Ectodermal cell (in vitro differentiated cells): ENCODE measurements around the gene PRKCH.
"Not testable (repeated sequence)": the region's sequence is repeated elsewhere in the genome, so short reads cannot be mapped to it uniquely, and the experiment has no call there.

Experiments
- H3K27ac ChIP-seq: 2 replicates; pipeline ENCODE4 v1.7.0; 2013; ENCODE audit warnings: mild to moderate bottlenecking, low read depth, low read length; ENCODE audit not compliant: insufficient read depth, poor library complexity, severe bottlenecking
- H3K27me3 ChIP-seq: 2 replicates; pipeline ENCODE4 v1.7.0; 2013; ENCODE audit warnings: mild to moderate bottlenecking, low read length; ENCODE audit not compliant: insufficient read depth, control insufficient read depth, poor library complexity, severe bottlenecking
- H3K36me3 ChIP-seq: one replicate; pipeline ENCODE4 v1.7.0; 2013; ENCODE audit warnings: low read length; ENCODE audit not compliant: control insufficient read depth, insufficient read depth
- H3K4me1 ChIP-seq: one replicate; pipeline ENCODE4 v1.7.0; 2013; ENCODE audit warnings: low read length; ENCODE audit not compliant: control insufficient read depth, insufficient read depth
- H3K4me3 ChIP-seq: 2 replicates; pipeline ENCODE4 v1.7.0; 2013; ENCODE audit warnings: low read depth, low read length, control low read depth; ENCODE audit not compliant: insufficient read depth
- H3K9me3 ChIP-seq: 2 replicates; pipeline ENCODE4 v1.7.0; 2013; ENCODE audit warnings: mild to moderate bottlenecking, low read length, moderate library complexity; ENCODE audit not compliant: control insufficient read depth
- WGBS, 2 experiments: methylation state at CpG; one replicate each; pipeline ENCODE4 v1.1.7; 2013; ENCODE audit warnings: missing lambda C conversion rate in 2 of 2; 5-methylcytosine and 5-hydroxymethylcytosine counted together

Gene PRKCH

DNA sequence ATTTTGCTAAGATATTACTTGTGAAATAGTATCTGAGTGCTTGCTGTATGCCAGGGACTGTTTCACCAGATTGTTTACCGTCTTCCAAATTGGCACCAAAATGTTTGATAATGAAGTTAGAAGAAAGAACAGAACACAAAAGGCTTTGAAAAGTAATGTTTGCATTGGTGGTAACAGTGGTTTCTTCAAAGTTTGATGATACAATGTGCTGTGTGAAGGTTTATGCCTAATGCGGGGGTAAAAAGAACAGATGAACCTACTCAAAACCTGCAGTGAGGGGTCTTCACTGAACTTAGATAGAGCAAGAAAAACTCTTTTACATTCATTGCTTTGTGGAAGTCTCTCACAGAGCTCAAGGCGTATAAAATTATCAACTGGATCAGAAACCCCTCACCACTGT lies 76.2 kb downstream of the PRKCH start:
- H3K27ac ChIP-seq = no peak overlapping the region
- no peaks in the 10 kb centered on the region for H3K9me3 ChIP-seq
- no peaks in the 10 kb centered on the region for H3K36me3 ChIP-seq
- H3K27me3 ChIP-seq = no peaks in the 10 kb centered on the region
- no peaks in the 10 kb centered on the region for H3K4me1 ChIP-seq
- WGBS, 2 experiments = 88 to 96% methylated on average over 3 of the region's 3 CpGs
- H3K4me3 ChIP-seq = no peak overlapping the region

DNA sequence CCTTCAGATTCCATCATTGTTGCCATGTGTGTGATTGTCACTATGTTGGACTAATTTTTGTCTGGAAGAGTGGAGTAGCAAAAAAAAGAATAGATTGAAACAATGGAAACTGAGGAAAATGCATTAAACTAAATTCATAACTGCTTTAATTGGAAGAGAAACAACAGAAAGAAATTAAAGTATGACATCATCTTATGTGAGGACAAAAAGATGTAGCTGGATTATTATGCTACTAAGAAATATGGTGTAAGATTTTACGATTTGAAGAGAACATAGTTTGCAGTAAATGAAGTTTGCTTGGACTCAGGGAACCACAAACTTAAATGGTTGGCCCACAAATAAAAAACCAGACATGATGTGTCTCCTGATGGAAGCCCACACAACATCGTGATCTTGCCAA lies 76.8 kb downstream of the PRKCH start:
- Histone ChIP-seq H3K27me3 (no peaks in the 10 kb centered on the region), H3K27ac (no peak overlapping the region)
- 92 to 94% methylated on average over 2 of the region's 2 CpGs for WGBS, 2 experiments

DNA sequence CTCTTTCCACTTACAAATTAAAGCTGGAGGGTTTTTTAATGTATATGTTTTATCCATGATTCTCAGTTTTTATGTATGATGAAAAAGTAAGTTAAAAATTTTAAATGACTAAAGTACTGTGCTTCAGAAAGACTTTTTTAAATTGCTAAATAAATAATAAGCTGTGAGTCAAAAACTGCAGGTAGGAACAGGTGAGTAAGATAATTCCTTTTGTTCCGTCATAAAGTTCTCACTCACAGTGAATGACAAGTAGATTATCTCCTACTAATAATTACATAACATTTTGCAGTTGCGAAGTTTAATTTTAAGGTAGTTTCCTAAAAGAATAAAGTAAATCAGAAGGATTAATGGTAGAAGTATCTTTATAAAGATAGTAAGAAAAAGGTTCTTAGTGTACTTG lies 78.0 kb downstream of the PRKCH start:
- Histone ChIP-seq H3K36me3 (no peaks in the 10 kb centered on the region), H3K9me3 (no peaks in the 10 kb centered on the region), H3K27me3 (no peaks in the 10 kb centered on the region), H3K27ac (no peak overlapping the region), H3K4me1 (no peaks in the 10 kb centered on the region), H3K4me3 (no peak overlapping the region)
- 95 to 100% methylated on average over 1 to 2 of the region's 2 CpGs for WGBS, 2 experiments

More for the DNA sequence above, 76.8 kb downstream of the PRKCH start:
- H3K36me3 ChIP-seq = no peaks in the 10 kb centered on the region
- H3K9me3 ChIP-seq = no peaks in the 10 kb centered on the region
- H3K4me1 ChIP-seq = no peaks in the 10 kb centered on the region
- no peak overlapping the region for H3K4me3 ChIP-seq

DNA sequence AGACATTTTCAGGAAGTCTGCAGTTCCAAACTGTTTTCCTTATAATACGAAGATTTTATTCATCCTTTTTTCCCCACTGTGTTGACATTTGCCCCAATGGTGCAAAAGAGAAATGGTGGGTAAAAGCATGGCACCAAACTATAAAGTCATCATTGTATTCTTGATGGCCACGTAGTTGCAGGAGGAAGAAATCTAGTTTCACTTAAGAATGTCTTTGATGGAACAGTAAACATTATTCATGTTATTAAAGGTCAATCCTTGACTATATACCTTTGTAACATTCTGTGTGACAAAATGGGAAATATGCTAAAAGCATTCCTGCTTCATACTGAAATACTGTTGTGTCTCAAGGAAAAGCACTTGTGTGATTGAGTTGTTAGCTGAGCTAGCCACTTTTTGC lies 80.1 kb downstream of the PRKCH start:
- 88 to 98% methylated on average over 2 of the region's 2 CpGs for WGBS, 2 experiments
- Histone ChIP-seq H3K9me3 (no peaks in the 10 kb centered on the region), H3K4me3 (no peak overlapping the region), H3K36me3 (no peaks in the 10 kb centered on the region), H3K4me1 (peaks cover 5% of the 10 kb centered on the region), H3K27me3 (no peaks in the 10 kb centered on the region), H3K27ac (no peak overlapping the region)

DNA sequence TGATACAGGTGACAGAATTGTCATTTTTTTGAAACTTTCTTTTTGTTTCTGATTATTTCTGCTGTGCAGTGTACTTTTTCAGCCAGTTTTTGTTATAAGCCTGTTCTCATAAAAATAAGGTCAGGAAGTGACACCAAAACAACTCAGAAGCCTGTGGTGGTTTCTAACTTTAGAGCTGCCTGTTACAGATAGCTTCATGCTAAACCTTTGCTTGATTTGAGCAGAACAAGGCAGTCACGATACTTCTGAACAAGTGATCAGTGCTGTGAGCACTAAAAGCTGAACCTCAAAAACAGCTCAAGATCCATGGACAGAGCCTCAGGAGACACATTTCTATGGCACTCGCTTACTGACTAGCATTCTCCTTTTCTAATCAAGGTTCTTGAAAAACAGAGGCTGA lies 82.0 kb downstream of the PRKCH start:
- no peaks in the 10 kb centered on the region for H3K27me3 ChIP-seq
- no peak overlapping the region for H3K27ac ChIP-seq
- H3K36me3 ChIP-seq = no peaks in the 10 kb centered on the region
- no peaks in the 10 kb centered on the region for H3K9me3 ChIP-seq
- peaks cover 5% of the 10 kb centered on the region for H3K4me1 ChIP-seq
- 87 to 88% methylated on average over 2 of the region's 2 CpGs for WGBS, 2 experiments
- no peak overlapping the region for H3K4me3 ChIP-seq

DNA sequence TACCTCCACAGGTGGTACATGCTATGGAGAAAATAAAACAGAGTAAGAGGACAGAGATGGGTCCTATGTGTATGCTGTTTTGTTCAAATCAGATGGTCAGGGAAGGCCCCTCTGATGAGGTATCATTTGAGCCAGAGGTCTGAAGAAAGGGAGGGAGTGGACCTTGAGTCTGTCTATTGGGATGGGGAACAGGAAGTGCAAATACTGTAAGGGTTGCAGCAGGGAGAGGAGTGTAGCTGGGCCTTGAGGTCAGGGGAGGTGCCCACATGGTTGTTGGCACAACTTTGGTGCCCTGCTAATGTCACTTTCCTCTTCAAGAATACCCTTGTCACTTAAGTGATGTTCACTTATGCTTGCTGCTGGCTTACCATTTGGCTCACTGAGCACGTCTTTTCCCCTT lies 83.3 kb downstream of the PRKCH start:
- Histone ChIP-seq H3K27me3 (no peaks in the 10 kb centered on the region), H3K4me3 (no peak overlapping the region), H3K36me3 (no peaks in the 10 kb centered on the region), H3K27ac (no peak overlapping the region), H3K4me1 (peaks cover 5% of the 10 kb centered on the region), H3K9me3 (no peaks in the 10 kb centered on the region)
- WGBS, 2 experiments = 91 to 96% methylated on average over 1 of the region's 1 CpG

DNA sequence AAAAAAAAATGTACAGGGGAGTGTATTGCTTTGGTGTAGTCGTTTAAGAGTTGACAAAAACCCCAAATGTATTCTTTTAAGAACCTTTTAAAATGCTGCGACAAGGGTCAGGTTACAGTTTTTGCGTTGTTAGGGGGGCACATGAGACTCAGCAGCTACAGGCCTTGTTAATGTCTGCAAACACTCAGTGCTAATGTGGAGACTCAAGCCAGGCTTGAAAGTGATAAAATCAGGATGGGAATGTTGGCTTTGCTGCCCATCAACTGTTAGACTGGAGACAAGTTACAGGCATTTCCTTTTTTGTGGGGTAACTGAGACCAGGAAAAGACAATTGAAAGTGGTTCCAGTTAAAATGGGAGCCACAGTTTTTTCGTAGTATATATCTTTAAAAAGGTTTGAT lies 84.8 kb downstream of the PRKCH start:
- no peaks in the 10 kb centered on the region for H3K27me3 ChIP-seq
- no peak overlapping the region for H3K27ac ChIP-seq
- H3K4me3 ChIP-seq = no peak overlapping the region
- H3K4me1 ChIP-seq = peaks cover 5% of the 10 kb centered on the region
- no peaks in the 10 kb centered on the region for H3K9me3 ChIP-seq
- 22% methylated on average over 3 to 4 of the region's 4 CpGs for WGBS, 2 experiments
- no peaks in the 10 kb centered on the region for H3K36me3 ChIP-seq

DNA sequence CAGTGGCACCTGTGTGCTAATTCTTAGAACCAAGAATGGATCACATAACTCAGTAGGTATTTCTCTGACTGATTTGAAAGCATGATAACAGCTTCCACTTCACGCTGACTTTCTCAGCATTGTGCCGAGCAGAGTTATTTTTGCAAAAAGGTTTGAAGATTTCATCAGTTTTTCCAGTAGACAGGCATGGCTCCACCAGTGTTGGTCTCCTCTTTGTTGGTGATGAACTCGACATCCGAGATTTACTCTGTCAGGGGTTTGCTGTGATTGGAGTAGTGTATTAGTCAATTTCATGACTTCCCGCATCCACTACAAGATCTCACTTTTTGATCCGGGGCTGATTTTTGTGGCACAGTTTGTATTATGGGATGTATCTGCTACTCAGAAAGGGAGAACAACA lies 85.3 kb downstream of the PRKCH start:
- Histone ChIP-seq H3K36me3 (no peaks in the 10 kb centered on the region), H3K4me3 (no peak overlapping the region), H3K4me1 (peaks cover 5% of the 10 kb centered on the region), H3K9me3 (no peaks in the 10 kb centered on the region), H3K27ac (no peak overlapping the region), H3K27me3 (no peaks in the 10 kb centered on the region)
- WGBS, 2 experiments = 75 to 96% methylated on average over 5 to 6 of the region's 6 CpGs

DNA sequence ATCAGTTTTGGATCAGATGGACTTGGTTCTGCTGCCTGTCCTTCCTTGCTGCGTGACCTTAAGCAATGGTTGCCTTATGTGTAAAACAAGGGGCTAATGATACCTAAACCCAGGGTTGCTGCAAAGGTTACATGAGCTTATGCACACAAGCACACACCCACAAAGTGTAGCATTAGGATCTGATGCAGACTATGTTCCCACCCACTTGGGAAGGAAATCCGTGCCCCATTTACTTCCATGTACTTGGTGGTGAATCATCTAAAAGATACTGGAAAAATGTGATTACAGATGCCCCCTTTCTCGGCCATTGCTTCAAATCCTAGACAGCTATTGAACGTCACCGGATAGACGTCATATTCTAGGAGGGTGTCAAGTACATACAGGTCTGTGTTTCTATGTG lies 87.1 kb downstream of the PRKCH start:
- WGBS, 2 experiments = 92 to 97% methylated on average over 6 of the region's 6 CpGs
- Histone ChIP-seq H3K9me3 (no peaks in the 10 kb centered on the region), H3K27me3 (no peaks in the 10 kb centered on the region), H3K4me1 (peaks cover 5% of the 10 kb centered on the region), H3K27ac (no peak overlapping the region), H3K4me3 (no peak overlapping the region), H3K36me3 (no peaks in the 10 kb centered on the region)

DNA sequence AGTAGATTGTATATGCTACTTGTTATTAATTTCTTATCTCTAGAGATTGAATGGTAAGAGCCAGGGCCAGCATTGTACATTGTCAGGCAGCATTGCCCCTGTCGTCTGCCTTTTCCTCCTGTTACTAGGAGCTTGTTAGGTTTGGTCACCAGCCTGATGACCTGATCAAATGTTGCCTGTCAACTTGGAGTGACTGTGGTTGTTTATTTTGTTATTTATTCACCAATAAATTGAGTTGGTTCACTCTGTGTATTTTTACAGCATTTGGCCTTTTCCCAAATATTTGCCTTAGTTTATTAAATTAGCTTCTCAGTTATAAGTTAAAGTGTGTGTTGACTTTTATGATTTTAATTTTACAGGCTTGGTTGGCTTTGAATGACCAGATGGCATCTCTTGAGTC lies 88.4 kb downstream of the PRKCH start:
- H3K27me3 ChIP-seq = no peaks in the 10 kb centered on the region
- 87 to 90% methylated on average over 1 of the region's 1 CpG for WGBS, 2 experiments
- H3K27ac ChIP-seq = no peak overlapping the region
- peaks cover 5% of the 10 kb centered on the region for H3K4me1 ChIP-seq
- no peaks in the 10 kb centered on the region for H3K9me3 ChIP-seq
- no peak overlapping the region for H3K4me3 ChIP-seq
- H3K36me3 ChIP-seq = no peaks in the 10 kb centered on the region

DNA sequence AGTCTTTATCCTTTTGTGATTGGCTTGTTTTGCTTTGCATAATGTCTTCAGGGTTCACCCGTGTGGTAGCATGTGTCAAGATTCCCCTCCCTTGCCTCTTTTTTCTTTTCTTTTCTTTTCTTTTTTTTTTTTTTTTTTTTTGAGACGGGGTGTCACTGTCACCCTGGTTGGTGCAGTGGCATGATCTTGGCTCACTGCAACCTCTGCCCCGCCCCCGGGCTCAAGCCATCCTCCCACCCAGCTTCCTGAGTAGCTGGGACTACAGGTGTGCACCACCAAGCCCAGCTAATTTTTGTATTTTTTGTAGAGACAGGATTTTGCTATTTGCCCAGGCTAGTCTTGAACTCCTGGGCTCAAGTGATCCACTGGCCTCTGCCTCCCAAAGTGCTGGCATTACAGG lies 94.6 kb downstream of the PRKCH start:
- H3K4me1 ChIP-seq, H3K27ac ChIP-seq, H3K4me3 ChIP-seq, H3K27me3 ChIP-seq, H3K9me3 ChIP-seq, H3K36me3 ChIP-seq: not testable (repeated sequence)
- WGBS, 2 experiments = 87 to 93% methylated on average over 4 of the region's 4 CpGs
